ACC112 (cell line): ENCODE measurements around the gene OR8H2.
"Not testable (repeated sequence)": the region's sequence is repeated elsewhere in the genome, so short reads cannot be mapped to it uniquely, and the experiment has no call there.

ENCODE experiments used
- H2AFZ ChIP-seq: fragments of 200-600 bp; sonication (generic); one replicate; pipeline ENCODE4 v1.6.0; 2017; ENCODE audit warnings: antibody characterized with exemption, low read length; ENCODE audit not compliant: unreplicated experiment
- H3K27ac ChIP-seq: fragments of 200-600 bp; sonication (generic); 2 replicates; pipeline ENCODE4 v1.5.1; 2014; ENCODE audit warnings: low read depth, mild to moderate bottlenecking, antibody characterized with exemption, low read length, moderate library complexity
- H3K27me3 ChIP-seq: fragments of 200-600 bp; sonication (generic); 2 replicates; pipeline ENCODE4 v1.6.1; 2014; ENCODE audit warnings: mild to moderate bottlenecking, antibody characterized with exemption, low read length, moderate library complexity, mixed read lengths; ENCODE audit not compliant: insufficient read depth
- H3K36me3 ChIP-seq: fragments of 200-600 bp; sonication (generic); 2 replicates; pipeline ENCODE4 v1.6.1; 2016; ENCODE audit warnings: mild to moderate bottlenecking, antibody characterized with exemption, low read length, moderate library complexity, mixed read lengths; ENCODE audit not compliant: insufficient read depth
- H3K4me1 ChIP-seq: fragments of 200-600 bp; sonication (generic); one replicate; pipeline ENCODE4 v1.6.1; 2016; ENCODE audit warnings: low read length, mixed read lengths; ENCODE audit not compliant: insufficient read depth, unreplicated experiment, control insufficient read depth
- H3K4me3 ChIP-seq: fragments of 200-600 bp; sonication (generic); 2 replicates; pipeline ENCODE4 v1.5.1; 2014; ENCODE audit warnings: mild to moderate bottlenecking, low read depth, low read length
- H3K79me2 ChIP-seq: fragments of 200-600 bp; sonication (generic); one replicate; pipeline ENCODE4 v1.6.0; 2016; ENCODE audit warnings: low read length; ENCODE audit not compliant: control insufficient read depth, unreplicated experiment, insufficient read depth

OR8H2 gene, protein sequence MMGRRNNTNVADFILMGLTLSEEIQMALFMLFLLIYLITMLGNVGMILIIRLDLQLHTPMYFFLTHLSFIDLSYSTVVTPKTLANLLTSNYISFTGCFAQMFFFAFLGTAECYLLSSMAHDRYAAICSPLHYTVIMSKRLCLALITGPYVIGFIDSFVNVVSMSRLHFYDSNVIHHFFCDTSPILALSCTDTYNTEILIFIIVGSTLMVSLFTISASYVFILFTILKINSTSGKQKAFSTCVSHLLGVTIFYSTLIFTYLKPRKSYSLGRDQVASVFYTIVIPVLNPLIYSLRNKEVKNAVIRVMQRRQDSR

GRCh38 chr11:56103210-56103737 lies at the start of gene OR8H2:
OR8H2 (plus strand) TSS chr11:56103687; CDS start chr11:56105043, 1,356 bp downstream.
- Histone ChIP-seq H3K4me1 (no peaks in the 10 kb centered on the region), H3K27me3 (no peaks in the 10 kb centered on the region), H3K4me3 (no peak within 1 kb of the TSS), H3K79me2 (no peaks in the 10 kb centered on the region), H3K36me3 (no peaks in the 10 kb centered on the region), H2AFZ (no peak within 1 kb of the TSS), H3K27ac (no peak within 1 kb of the TSS)

- H3K27ac ChIP-seq, H3K27me3 ChIP-seq, H3K4me3 ChIP-seq, H3K79me2 ChIP-seq, H3K4me1 ChIP-seq, H2AFZ ChIP-seq, H3K36me3 ChIP-seq: not testable (repeated sequence)
Measured at GRCh38 chr11:56056366-56056765, 47.1 kb upstream of the OR8H2 start.

- not testable (repeated sequence) for H3K4me1 ChIP-seq
Measured at GRCh38 chr11:56057661-56058237, 45.7 kb upstream of the OR8H2 start.

GRCh38 chr11:56058260-56058780 lies 45.2 kb upstream of the OR8H2 start:
- not testable (repeated sequence) for H3K4me3 ChIP-seq, H3K79me2 ChIP-seq, H2AFZ ChIP-seq, H3K27me3 ChIP-seq, H3K27ac ChIP-seq, H3K4me1 ChIP-seq, H3K36me3 ChIP-seq

More at GRCh38 chr11:56057661-56058237, 45.7 kb upstream of the OR8H2 start:
- not testable (repeated sequence) for H3K27ac ChIP-seq, H2AFZ ChIP-seq, H3K36me3 ChIP-seq, H3K4me3 ChIP-seq, H3K27me3 ChIP-seq, H3K79me2 ChIP-seq

DNA sequence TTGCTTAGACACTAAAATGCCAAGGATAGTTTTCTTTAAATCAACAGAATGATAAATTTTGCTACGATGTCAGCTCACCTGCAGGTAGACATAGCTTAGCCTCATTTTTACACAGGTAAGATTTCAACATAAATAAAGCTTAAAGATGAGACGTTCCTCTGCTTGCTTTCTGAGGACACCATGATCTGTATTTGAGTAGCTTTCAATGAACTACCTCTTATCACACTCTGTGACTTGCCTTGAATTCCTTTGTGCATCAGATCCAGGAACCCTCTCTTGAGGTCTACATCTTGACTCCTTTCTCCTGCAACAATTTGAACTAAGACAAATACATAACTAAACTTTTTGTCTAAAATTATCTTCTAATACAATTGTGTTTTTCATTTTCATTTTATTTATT lies 36.5 kb upstream of the OR8H2 start:
- Histone ChIP-seq H3K36me3 (no peaks in the 10 kb centered on the region), H2AFZ (no peak overlapping the region), H3K4me3 (no peak overlapping the region), H3K27me3 (no peaks in the 10 kb centered on the region), H3K79me2 (no peaks in the 10 kb centered on the region), H3K27ac (no peak overlapping the region), H3K4me1 (no peaks in the 10 kb centered on the region)

GRCh38 chr11:56089697-56090096 lies 13.8 kb upstream of the OR8H2 start:
- H3K79me2 ChIP-seq = no peaks in the 10 kb centered on the region
- no peaks in the 10 kb centered on the region for H3K27me3 ChIP-seq
- H3K36me3 ChIP-seq = no peaks in the 10 kb centered on the region
- H3K27ac ChIP-seq = no peak overlapping the region
- H2AFZ ChIP-seq = no peak overlapping the region
- no peak overlapping the region for H3K4me3 ChIP-seq
- no peaks in the 10 kb centered on the region for H3K4me1 ChIP-seq

- no peak within 1 kb of the TSS for H3K4me3 ChIP-seq
- no peaks in the 10 kb centered on the region for H3K36me3 ChIP-seq
- H2AFZ ChIP-seq = no peak within 1 kb of the TSS
- no peaks in the 10 kb centered on the region for H3K79me2 ChIP-seq
- no peaks in the 10 kb centered on the region for H3K27me3 ChIP-seq
- H3K4me1 ChIP-seq = no peaks in the 10 kb centered on the region
- no peak within 1 kb of the TSS for H3K27ac ChIP-seq
Measured at GRCh38 chr11:56093008-56093407, 10.5 kb upstream of the OR8H2 start, which contains the start of gene OR8I2. OR8I2 (plus strand) TSS chr11:56093308; CDS start chr11:56093308, 0 bp downstream.

DNA sequence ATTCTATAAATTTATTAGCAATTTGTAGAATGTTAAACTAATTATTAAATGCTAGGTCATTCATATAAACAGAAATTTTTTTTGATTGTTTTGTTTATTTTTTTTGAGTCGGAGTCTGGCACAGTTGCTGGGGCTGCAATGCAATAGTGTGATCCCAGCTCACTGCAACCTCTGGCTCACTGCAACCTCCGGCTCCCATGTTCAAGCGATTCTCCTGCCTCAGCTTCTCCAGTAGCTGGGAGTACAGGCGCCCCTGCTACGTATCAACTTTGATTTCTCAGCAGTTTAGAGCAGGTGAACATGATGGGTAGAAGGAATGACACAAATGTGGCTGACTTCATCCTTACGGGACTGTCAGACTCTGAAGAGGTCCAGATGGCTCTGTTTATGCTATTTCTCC lies 18.6 kb downstream of the OR8H2 start, which contains the start of gene OR8H3:
Gene OR8H3 (plus strand): TSS at position 301 of the 400 bp plus-strand sequence. CDS start 0 bp downstream, at position 301.
- Histone ChIP-seq H3K4me3 (no peak within 1 kb of the TSS), H3K27ac (no peak within 1 kb of the TSS), H2AFZ (no peak within 1 kb of the TSS), H3K27me3 (no peaks in the 10 kb centered on the region), H3K36me3 (no peaks in the 10 kb centered on the region), H3K4me1 (no peaks in the 10 kb centered on the region), H3K79me2 (no peaks in the 10 kb centered on the region)

DNA sequence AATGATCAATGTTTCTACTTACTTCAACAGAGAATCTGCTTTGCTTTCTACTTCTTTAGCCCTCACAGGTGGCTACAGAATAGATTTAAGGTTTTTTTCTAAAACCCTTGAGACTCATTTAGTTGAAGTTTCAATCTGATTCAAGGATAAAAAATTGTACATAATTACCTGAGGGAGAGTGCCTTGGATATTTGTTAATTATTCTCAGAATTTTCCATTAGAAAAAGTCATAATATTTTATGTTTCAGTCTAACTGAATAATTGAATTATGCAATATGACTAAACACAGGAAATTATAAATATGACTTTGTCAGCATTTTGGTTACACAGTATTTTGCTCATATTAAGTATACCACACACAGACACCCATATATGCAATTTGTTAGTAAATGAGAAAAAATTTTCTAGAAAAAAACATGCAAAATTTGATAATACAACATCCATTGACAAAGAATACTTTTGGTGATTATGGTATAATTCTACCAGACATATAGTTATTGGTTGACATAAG lies 36.7 kb downstream of the OR8H2 start, which contains the start of gene OR8J3:
Gene OR8J3 (minus strand): TSS at position 51 of the 511 bp plus-strand sequence. CDS start 2,483 bp downstream, outside the sequence.
- H3K27ac ChIP-seq = no peak within 1 kb of the TSS
- H3K4me3 ChIP-seq = no peak within 1 kb of the TSS
- H3K27me3 ChIP-seq = no peaks in the 10 kb centered on the region
- H2AFZ ChIP-seq = no peak within 1 kb of the TSS
- H3K36me3 ChIP-seq = no peaks in the 10 kb centered on the region
- H3K79me2 ChIP-seq = no peaks in the 10 kb centered on the region
- no peaks in the 10 kb centered on the region for H3K4me1 ChIP-seq

- H2AFZ ChIP-seq, H3K4me1 ChIP-seq, H3K4me3 ChIP-seq, H3K79me2 ChIP-seq, H3K27ac ChIP-seq, H3K36me3 ChIP-seq, H3K27me3 ChIP-seq: not testable (repeated sequence)
Measured at GRCh38 chr11:56143681-56144080, 40.2 kb downstream of the OR8H2 start.
